Endodermal cell (in vitro differentiated cells): ENCODE results near the gene ERMARD. TPM values are rescaled to one million over a fixed set of nuclear protein-coding genes. Genes with fewer than 3 reads are reported as not detected.
A peak's percentile ranks its signal among the peaks of the same experiment; 100 is the strongest.

Source experiments
- DNase-seq: peaks from one replicate; pipeline ENCODE4 v3.0.0-alpha.2; 2017
- H3K27ac ChIP-seq: 2 replicates; pipeline ENCODE4 v1.5.1; 2013; ENCODE audit warnings: mild to moderate bottlenecking, low read depth, low read length, moderate library complexity
- H3K27me3 ChIP-seq: 2 replicates; pipeline ENCODE4 v1.6.1; 2013; ENCODE audit warnings: mild to moderate bottlenecking, low read length, moderate library complexity; ENCODE audit not compliant: insufficient read depth, control insufficient read depth, poor library complexity, severe bottlenecking
- H3K36me3 ChIP-seq: 2 replicates; pipeline ENCODE4 v1.7.0; 2013; ENCODE audit warnings: mild to moderate bottlenecking, low read length, moderate library complexity; ENCODE audit not compliant: control insufficient read depth, insufficient read depth
- H3K4me1 ChIP-seq: one replicate; pipeline ENCODE4 v1.7.0; 2013; ENCODE audit warnings: low read length; ENCODE audit not compliant: control insufficient read depth, insufficient read depth
- H3K4me3 ChIP-seq: 2 replicates; pipeline ENCODE4 v1.5.1; 2013; ENCODE audit warnings: mild to moderate bottlenecking, low read length, moderate library complexity
- H3K9ac ChIP-seq: 2 replicates; pipeline ENCODE4 v1.6.1; 2013; ENCODE audit warnings: mild to moderate bottlenecking, low read length, moderate library complexity; ENCODE audit not compliant: poor library complexity, severe bottlenecking; ENCODE audit errors: extremely low read depth
- H3K9me3 ChIP-seq: 2 replicates; pipeline ENCODE4 v1.6.1; 2013; ENCODE audit warnings: mild to moderate bottlenecking, low read length, moderate library complexity; ENCODE audit not compliant: control insufficient read depth
- H3K27ac Mint-ChIP-seq: 2 replicates; pipeline ENCODE4 v1.8.0; 2020; ENCODE audit warnings: mixed read lengths
- H3K27me3 Mint-ChIP-seq: 2 replicates; pipeline ENCODE4 v1.8.0; 2021; ENCODE audit warnings: mild to moderate bottlenecking, mixed read lengths; ENCODE audit not compliant: insufficient read depth
- H3K36me3 Mint-ChIP-seq: 2 replicates; pipeline ENCODE4 v1.8.0; 2020; ENCODE audit warnings: low read depth, mixed read lengths
- H3K4me1 Mint-ChIP-seq: 2 replicates; pipeline ENCODE4 v1.8.0; 2020; ENCODE audit warnings: mixed read lengths
- H3K4me3 Mint-ChIP-seq: 2 replicates; pipeline ENCODE4 v1.8.0; 2020; ENCODE audit warnings: mild to moderate bottlenecking, moderate library complexity, mixed read lengths
- H3K9me3 Mint-ChIP-seq: 2 replicates; pipeline ENCODE4 v1.8.0; 2020; ENCODE audit warnings: mild to moderate bottlenecking, mixed read lengths
- WGBS, 2 experiments: methylation state at CpG; one replicate each; pipeline versions ENCODE4 v1.1.5 to v1.1.7; 2013; ENCODE audit warnings: missing lambda C conversion rate in 2 of 2, mixed read lengths in 1 of 2; ENCODE audit not compliant: insufficient coverage in 1 of 2, insufficient read length in 1 of 2; 5-methylcytosine and 5-hydroxymethylcytosine counted together
- total RNA-seq, 2 donors: library from RNA; stranded (reverse); fragmentation: NEBNext Ultra II Directional in 1 of 2; extraction: Animal tissue kit (Norgen Biotek cat#: 25700) in 1 of 2; gene quantifications; 2 replicates in 1 of 2; 3 replicates in 1 of 2; pipeline ENCODE4 v1.2.1, GENCODE V29; 2021
- TF ChIP-seq, protein P1 (sequence below): fragments of 200-600 bp; sonication (generic); conservative IDR thresholded peaks from 2 replicates; pipeline ENCODE4 v1.5.0; 2021; ENCODE audit warnings: antibody characterized with exemption, mild to moderate bottlenecking

The ERMARD gene
- total RNA-seq, 2 donors from 2014 or later = 14.4 to 24.2 TPM

DNA sequence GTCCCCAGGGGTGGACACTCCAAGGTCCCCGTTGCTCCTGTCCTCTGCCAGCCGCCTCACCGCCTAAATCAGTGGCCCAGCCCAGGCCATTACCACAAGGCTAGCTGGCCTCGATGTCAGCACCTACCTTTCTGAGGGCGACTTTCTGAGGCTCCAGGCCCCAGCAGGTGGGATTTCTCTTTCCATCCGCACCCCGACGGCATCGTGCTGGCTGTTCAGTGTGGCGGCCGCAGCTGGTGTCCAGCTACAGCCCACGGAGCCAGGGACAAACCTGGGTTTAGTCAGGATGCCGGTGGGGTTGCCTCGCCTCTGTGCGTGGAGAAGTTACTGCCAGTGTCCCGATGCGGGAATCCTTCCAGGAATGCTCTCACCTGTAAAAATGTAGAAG is 60.8 kb downstream of the ERMARD start:
- Mint-ChIP-seq H3K4me3 (no peak overlapping the region), H3K36me3 (no peaks in the 10 kb centered on the region)
- DNase-seq = no peak

DNA sequence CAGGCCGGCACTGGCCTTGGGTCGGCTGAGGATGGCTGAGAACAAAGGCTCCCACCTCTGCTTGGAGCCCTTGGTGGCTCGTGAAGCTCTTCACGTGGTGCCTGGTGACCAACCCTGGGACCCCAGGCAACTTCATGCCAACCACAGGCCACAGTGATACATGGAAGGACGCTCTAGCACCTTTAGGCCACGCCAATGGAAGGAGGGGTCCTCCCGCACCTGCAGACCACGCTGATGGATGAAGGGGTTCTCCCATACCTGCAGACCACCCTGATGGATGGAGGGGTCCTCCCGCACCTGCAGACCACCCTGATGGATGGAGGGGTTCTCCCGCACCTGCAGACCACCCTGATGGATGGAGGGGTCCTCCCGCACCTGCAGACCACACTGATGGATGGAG is 62.5 kb downstream of the ERMARD start:
- Mint-ChIP-seq H3K4me3 (no peak overlapping the region), H3K27me3 (peaks cover 3% of the 10 kb centered on the region), H3K36me3 (no peaks in the 10 kb centered on the region), H3K27ac (no peak overlapping the region), H3K4me1 (peaks cover 30% of the 10 kb centered on the region), H3K9me3 (peaks cover 31% of the 10 kb centered on the region)
- no peak overlapping the region for H3K27ac ChIP-seq
- TF ChIP-seq, protein P1, sequence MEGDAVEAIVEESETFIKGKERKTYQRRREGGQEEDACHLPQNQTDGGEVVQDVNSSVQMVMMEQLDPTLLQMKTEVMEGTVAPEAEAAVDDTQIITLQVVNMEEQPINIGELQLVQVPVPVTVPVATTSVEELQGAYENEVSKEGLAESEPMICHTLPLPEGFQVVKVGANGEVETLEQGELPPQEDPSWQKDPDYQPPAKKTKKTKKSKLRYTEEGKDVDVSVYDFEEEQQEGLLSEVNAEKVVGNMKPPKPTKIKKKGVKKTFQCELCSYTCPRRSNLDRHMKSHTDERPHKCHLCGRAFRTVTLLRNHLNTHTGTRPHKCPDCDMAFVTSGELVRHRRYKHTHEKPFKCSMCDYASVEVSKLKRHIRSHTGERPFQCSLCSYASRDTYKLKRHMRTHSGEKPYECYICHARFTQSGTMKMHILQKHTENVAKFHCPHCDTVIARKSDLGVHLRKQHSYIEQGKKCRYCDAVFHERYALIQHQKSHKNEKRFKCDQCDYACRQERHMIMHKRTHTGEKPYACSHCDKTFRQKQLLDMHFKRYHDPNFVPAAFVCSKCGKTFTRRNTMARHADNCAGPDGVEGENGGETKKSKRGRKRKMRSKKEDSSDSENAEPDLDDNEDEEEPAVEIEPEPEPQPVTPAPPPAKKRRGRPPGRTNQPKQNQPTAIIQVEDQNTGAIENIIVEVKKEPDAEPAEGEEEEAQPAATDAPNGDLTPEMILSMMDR = no peak
- WGBS, 2 experiments = 95 to 97% methylated on average over 7 to 11 of the region's 11 CpGs
- H3K36me3 ChIP-seq = no peaks in the 10 kb centered on the region
- H3K4me1 ChIP-seq = peaks cover 22% of the 10 kb centered on the region
- H3K9me3 ChIP-seq = peaks cover 9% of the 10 kb centered on the region
- no peaks in the 10 kb centered on the region for H3K27me3 ChIP-seq
- H3K9ac ChIP-seq = no peak overlapping the region
- no peak for DNase-seq
- H3K4me3 ChIP-seq = no peak overlapping the region

More for the DNA sequence above, 60.8 kb downstream of the ERMARD start:
- peaks cover 22% of the 10 kb centered on the region for H3K4me1 ChIP-seq
- peaks cover 9% of the 10 kb centered on the region for H3K9me3 ChIP-seq
- TF ChIP-seq, protein P1 = no peak
- WGBS, 2 experiments = 94 to 100% methylated on average over 7 to 17 of the region's 17 CpGs
- peak overlapping the region; percentile 52 for H3K27ac Mint-ChIP-seq
- no peaks in the 10 kb centered on the region for H3K36me3 ChIP-seq
- H3K27me3 ChIP-seq = no peaks in the 10 kb centered on the region
- peaks cover 28% of the 10 kb centered on the region for H3K4me1 Mint-ChIP-seq
- no peak overlapping the region for H3K9ac ChIP-seq
- H3K9me3 Mint-ChIP-seq = peaks cover 25% of the 10 kb centered on the region
- H3K27ac ChIP-seq = no peak overlapping the region
- H3K27me3 Mint-ChIP-seq = peaks cover 7% of the 10 kb centered on the region
- H3K4me3 ChIP-seq = no peak overlapping the region

- Mint-ChIP-seq H3K4me1 (peaks cover 28% of the 10 kb centered on the region), H3K4me3 (no peak overlapping the region), H3K27me3 (peaks cover 3% of the 10 kb centered on the region), H3K27ac (no peak overlapping the region), H3K9me3 (peaks cover 31% of the 10 kb centered on the region), H3K36me3 (no peaks in the 10 kb centered on the region)
- Histone ChIP-seq H3K27ac (no peak overlapping the region), H3K27me3 (no peaks in the 10 kb centered on the region), H3K36me3 (no peaks in the 10 kb centered on the region), H3K4me3 (no peak overlapping the region), H3K9ac (no peak overlapping the region), H3K4me1 (peaks cover 9% of the 10 kb centered on the region), H3K9me3 (peaks cover 9% of the 10 kb centered on the region)
- DNase-seq = no peak
- TF ChIP-seq, protein P1 = no peak
- 93 to 100% methylated on average over 1 to 2 of the region's 2 CpGs for WGBS, 2 experiments
Measured at GRCh38 chr6:169816054-169816453, 64.6 kb downstream of the ERMARD start.
